ENCODE measurements around the gene ARHGEF25.
"Not testable (repeated sequence)": the region's sequence is repeated elsewhere in the genome, so short reads cannot be mapped to it uniquely, and the experiment has no call there.

Gene ARHGEF25

DNA sequence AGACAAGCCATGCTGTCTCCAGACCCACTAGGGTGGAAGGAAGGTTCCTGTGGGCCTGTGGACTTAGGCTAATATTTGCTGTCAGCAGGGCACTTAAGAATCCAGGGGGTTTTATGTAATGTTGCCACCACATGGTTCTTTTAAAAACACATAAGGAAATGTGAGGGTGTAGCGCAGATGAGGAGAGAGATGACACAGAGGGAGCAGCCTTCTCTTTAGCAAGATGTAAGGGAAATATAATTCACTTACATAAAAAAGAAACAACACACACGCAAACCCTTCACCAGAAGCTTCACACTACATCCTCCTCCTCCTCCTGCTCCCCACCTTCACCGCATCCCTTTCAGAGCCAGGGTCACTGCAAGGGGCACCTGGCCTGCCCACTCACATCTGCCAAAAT lies 25.1 kb upstream of the ARHGEF25 start:
- DNase-seq, result no peak

DNA sequence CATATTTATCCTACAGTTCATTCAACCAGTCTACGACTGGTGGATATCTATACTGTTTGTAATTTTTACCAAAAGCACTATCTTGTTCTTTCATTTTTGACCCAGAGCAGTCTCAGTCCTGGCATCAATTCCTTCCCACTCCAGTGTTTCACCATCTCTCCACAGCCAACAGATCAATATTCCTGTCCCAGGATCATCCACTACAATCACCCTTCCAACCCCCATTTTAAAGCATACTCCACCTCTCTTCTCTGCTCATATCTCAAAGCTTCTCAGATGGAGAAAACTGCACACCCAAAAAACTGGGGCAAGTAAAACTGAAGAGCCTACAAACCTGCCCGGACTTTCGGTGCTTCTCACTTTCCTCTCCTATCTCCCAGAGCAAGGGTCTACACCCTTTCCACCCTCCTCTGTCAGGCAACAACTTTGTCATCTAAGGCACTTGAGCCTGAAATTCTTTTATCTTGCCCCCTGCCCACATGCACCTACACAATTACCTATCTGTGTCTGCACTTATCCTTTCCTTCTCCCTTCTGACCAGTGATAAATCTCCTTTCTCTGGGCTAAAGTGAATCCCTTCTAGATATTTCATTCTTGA lies 24.3 kb upstream of the ARHGEF25 start:
- DNase-seq, result no peak

DNA sequence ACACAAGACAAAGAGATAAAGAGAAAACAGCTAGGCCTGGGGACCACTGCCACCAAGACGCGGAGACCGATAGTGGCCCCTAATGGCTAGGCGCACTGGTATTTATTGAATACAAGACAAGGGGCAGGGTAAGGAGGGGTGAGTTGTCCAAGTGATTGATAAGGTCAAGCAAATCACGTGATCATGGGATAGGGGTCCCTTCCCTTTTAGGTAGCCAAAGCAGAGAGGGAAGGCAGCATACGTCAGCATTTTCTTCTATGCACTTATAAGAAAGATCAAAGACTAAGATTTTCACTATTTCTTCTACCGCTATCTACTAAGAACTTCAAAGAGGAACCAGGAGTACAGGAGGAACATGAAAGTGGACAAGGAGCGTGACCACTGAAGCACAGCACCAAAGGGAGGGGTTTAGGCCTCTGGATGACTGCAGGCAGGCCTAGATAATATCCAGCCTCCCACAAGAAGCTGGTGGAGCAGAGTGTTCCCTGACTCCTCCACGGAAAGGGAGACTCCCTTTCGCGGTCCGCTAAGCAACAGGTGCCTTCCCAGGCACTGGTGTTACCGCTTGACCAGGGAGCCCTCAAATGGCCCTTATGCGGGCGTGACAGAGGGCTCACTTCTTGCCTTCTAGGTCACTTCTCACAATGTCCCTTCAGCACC lies 22.2 kb upstream of the ARHGEF25 start:
- DNase-seq, result not testable (repeated sequence)

DNA sequence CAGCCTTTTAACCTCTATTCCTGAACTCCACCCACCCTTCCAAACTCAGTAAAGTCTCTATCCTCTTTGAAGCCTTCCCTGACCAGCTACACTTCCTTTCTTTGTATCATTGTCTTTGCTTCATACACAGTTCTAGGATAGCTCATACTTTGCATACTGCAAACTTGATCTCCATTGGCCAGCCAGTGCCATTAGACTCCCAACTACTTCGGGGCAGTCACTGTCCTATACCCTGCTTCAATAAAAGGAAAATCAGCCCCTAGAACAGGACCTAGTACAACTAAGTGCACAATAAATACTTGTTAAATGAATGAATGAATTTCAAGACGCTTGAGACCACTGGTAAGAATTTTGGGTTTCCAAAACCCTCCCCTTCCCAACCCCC lies 20.8 kb upstream of the ARHGEF25 start:
- DNase-seq, result no peak

DNA sequence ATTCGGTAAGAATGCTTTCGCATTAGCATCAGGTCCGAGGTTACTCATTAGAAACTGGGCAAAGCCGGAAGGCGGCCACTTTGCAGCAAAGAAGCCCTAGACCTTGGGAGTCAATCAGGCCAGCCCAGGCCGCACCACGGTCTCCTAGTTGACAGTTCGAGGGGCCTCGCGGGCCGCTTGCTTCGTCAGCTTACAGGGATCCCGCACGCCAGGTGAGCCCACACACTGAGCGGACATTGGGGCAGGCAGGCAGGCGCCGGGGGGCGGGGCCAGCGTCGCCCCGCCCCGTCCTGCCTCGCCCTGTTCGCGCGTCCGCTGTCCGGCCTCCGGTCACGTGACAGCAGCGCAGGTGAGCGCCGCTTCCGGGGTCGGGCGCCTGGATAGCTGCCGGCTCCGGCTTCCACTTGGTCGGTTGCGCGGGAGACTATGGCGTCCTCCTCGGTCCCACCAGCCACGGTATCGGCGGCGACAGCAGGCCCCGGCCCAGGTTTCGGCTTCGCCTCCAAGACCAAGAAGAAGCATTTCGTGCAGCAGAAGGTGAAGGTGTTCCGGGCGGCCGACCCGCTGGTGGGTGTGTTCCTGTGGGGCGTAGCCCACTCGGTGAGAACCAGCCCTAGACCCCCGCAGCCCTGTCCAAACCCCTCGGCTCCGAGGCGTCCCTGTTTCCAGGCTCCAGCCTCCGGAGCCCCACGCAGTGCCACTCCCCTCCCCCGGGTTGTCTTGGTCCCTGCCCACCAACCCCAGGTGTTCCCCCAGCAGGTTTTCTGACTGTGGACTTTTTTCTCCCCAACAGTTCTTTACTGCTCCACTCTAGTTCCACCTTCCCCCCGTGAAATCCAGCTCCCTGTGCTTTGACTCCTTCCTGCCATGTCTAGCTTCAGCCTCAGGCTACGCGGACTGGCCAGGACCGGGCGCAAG lies 20.1 kb upstream of the ARHGEF25 start, which contains the start of gene PIP4K2C:
Gene PIP4K2C (plus strand): TSS at position 329 of the 918 bp plus-strand sequence. CDS start 98 bp downstream, at position 427.
- DNase-seq, result peak; percentile 72

DNA sequence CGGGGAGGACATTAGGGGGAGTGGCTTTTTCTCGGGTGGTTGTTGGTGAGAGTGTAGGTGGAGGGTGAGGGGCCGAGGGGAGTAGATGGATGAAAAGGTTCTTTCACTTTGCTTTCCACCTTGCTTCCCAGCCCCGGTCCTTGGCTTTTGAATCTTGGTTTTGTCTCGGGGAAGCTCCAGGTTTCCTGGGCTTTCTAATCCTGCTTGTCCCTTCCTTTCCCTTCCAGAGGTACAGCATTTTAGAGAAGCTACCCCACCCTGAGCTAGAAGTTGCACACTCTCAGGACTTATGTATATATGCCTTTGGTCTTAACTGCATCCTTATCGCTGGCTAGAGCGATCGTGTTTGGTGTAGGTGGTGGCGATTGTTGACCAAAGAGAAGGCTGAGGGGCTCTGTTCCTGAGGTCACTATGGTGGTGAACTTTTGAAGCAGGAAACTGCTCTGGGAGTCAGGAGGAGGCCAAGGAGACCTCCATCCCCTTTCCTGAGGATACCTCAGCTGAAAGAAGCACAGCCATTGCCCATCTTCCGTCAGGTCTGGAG lies 19.4 kb upstream of the ARHGEF25 start:
- no peak for DNase-seq

DNA sequence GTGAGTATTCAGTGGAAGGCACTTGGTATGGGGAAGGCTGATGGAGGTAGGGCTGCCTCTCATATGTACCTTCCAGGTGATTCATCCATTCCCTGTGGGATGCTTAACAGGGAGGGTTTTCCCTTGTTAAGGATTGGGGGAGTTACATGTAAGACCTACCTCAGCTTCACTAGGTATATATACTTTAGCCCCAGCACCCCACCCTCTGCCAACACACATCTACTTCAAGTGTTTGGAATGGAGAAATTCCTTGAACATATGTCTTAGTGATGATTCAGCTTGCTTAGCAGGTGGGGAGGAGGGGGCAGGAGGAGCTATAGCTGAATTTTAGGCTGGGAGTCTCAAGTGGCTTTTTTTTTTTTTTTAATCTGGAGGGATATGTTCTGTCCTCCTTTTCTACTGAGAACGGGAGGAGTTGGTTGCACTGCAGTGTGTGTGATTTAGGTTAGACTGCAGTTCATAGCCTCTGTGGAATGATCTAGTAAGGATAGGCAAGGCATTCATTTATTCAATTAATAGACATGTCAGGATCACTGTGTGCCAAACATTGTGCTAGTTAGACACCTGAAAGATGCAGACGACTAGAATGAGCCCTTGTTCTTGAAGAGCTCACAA lies 18.6 kb upstream of the ARHGEF25 start:
- DNase-seq, result no peak

DNA sequence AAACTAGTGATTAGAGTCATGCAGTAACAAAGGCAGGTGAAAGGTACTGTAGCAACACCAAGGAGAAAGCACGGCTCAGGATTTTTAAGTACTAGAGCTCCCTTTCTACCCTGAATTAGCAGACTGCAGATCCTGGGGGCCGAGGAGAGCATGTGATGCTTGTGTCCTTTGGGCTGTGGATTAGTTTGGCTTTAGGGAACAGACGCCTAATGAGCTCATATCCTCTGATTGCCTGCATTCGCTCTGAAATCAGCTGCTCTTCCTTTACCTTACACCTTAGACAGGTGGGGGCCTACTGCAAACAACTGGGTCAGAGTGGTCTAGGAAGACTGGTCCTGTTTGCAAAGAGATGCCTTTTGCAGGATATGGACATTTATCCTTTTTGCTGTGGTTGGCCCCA lies 18.0 kb upstream of the ARHGEF25 start:
- no peak for DNase-seq

DNA sequence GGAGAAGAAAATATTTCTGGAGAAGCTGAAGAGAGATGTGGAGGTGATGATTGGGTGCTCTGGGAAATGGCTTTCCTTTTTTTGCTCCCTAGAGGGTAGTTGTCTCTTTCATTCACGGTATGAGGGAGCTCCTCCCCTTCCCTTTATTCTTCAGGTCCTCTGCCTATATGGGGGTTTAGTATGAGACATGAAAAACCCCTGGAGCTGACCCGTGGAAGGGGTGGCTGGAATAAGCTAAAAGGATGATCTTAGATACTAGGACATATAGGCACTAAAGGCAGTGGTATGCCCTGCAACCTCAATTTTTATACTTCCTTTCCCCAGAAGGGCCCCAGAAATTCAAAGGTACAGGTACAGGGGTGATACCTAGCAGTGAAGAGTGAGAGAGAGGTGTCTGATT lies 10.8 kb upstream of the ARHGEF25 start:
- DNase-seq, result no peak

DNA sequence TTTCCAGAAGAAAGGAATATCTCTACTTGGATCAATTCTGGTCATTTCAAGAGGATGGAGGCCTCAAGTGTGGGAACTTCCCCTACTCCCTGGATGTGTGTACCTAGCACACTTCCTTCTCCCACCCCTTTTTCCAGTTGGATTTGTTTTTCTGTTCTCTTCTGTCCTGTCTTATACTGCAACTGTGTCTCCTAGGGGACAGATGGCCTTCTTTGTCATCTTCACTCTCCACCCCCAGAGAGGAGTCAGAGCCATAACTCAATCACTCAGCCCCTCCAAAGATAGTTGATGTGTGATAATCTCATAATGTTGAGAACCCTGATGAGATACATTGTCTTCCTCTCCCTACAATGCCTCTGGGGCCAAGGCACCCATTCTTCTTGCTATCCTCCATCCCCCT lies 8.7 kb upstream of the ARHGEF25 start:
- no peak for DNase-seq

DNA sequence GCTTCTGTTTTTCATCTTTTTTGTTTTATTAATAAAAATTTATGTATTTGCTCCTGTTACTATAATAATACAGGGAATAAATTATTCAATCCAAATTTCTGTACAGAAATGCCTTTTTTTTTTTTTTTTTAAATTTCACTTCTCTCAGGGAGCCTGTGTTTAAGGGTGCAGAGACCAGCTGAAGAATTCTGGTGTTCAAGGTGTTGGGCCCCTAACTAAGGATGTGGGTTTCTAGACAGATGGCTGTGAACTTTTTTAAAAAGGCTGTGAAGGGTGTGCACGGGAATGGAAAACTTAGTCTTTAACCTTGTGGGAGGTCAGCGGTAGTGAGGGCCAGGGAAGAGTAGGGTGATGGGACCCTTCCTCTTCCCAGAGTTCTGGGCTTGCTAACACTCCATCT lies 7.9 kb upstream of the ARHGEF25 start:
- DNase-seq, result no peak

DNA sequence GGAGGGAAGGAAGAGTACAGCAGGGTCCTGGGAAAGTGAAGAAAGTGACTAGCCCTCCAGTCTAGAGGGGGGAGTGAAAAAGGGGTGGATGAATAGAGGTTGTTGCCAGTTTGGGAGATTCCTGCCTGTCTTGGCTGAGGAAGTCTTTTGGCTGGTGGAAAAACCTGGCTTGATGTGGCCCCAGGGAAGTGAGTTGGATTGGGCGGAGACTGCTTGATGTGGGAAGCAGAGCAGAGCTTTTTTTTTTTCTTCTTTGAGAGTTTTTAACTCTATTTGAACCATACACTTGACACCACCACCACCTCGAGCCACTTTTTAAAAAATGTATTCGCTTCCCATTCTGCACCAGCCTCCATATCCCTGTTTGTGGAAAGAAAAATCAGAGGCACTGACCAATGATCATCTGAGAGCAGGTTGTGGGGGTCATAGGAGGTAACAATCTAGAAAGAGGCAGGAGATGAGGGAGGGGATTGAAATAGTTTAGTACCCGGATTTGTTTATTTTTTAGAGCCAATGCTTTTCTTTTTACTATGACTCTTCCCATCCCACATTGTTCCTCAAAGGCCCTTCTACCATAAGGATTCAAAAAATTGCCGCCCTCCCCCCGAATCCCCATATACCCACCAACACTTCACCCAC lies 7.3 kb upstream of the ARHGEF25 start:
- no peak for DNase-seq

DNA sequence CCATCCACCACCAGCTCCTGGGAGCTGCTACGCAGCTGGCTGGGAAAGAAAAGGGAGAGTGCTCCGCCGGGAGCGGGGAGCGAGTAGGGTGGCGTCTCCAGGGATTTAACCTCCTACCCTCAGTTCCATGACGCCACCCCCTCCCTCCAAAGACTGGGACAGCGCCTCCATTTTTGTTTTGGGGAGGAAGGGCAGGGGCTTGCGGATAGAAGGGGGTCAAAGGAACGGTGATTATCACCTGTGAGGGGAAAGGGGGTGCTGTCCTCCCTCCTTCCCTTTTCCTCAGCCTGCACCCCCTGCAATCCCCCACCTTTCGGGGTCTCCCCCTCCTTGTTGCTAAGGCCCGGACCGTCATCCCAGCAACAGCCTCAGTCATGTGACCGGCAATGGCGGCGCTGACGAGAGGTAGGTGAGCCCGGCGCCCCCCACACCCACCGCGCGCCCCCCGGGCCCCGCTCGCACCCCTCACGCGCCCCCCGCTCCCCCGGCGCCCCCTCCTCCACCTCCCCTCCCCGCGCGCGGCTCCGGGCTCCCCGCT lies 6.7 kb upstream of the ARHGEF25 start, which contains the start of gene DTX3:
Gene DTX3 (plus strand): TSS at position 371 of the 538 bp plus-strand sequence. CDS start 1,694 bp downstream, outside the sequence.
- peak; percentile 39 for DNase-seq

DNA sequence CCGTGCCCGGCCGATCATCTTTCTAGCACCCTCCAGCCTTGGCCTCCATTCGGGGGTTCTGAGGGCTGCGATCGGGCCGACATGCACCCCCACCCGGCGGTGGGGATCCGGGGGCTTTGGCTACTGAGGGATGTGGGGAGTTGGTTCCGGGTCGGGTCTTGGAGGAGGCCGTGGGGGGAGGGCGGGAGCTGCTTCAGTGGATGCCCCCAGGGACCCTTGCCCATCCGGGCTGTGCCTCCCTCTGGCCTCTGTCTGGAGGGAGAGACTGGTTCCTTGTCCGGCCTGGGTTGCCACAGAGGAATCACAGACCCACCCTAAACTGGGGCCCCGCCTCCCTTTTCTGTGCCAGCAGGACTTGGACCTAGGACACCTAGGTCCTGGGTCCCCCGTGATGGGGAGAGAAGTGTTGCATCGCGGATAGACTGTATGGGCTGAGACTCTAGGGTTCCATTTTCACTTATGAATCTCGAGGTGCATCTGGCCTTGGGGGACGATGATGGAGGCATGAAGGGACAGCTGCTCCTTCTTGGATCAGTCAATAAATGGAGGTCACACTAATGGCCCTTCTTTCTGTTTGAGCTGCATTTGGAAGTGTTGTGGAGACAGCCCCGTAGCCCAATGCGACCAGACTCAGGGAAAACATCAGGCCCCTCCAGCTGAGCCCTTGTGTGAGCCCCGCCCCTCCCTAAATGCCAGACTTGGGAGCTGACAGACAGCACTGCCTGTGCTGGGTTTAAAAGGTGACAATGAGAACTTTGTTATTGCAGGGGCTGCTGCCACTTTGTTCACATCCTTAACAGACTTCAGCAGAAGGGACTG lies 6.0 kb upstream of the ARHGEF25 start:
- DNase-seq, result no peak

DNA sequence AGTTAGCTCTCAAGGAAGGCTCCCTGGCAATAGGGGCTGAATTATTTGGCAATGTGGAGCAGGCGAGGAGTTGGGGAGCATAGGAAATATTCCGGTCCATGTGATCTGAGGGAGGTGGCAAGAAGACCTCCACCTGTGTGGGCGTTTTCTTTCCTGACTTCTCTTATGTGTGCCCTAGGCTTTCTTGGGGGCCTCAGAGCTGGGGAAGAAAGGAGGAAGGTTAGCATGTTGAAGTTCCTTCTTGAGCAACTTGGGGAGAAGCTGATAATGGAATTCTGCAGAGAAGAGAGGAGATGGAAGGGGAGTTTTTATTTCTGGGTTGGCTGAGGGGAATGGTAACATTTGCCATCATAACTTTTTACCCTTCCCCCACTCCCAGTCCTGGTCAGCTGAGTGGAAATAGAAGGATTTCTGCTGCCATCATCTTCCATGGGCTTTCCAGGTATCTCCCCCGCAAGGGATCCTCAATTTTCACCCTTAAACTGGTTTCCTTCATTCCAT lies 5.4 kb upstream of the ARHGEF25 start:
- no peak for DNase-seq

DNA sequence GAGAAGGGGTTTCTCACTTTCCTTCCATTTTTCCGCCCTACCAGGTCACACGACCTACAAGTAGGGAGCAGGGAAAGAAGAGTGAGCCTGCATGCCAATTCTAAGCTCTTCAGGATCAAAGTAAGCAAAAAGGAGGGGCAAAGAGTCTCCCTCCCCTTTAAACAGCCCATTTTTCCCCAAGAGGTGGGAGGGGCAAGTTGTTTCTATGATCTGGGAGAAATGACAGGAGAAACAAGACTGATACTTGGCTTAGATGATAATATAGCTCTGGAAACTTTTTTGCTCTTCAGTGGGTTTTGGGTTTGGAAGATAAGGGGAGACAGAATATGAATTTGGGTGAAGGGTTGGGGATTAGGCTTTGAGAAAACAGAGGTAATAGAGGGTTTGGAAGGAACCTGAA lies 4.8 kb upstream of the ARHGEF25 start:
- no peak for DNase-seq

DNA sequence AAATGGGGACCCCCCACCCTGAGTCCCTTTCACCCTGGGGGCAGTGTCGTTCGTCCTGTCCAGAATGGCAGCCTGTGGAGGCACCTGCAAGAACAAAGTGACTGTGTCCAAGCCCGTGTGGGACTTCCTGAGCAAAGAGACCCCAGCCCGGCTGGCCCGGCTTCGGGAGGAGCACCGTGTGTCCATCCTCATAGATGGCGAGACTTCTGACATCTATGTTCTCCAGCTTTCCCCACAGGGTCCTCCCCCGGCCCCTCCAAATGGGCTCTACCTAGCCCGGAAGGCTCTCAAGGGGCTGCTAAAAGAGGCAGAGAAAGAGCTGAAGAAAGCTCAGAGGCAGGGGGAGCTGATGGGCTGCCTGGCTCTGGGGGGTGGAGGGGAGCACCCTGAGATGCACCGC lies 4.4 kb upstream of the ARHGEF25 start:
- no peak for DNase-seq

DNA sequence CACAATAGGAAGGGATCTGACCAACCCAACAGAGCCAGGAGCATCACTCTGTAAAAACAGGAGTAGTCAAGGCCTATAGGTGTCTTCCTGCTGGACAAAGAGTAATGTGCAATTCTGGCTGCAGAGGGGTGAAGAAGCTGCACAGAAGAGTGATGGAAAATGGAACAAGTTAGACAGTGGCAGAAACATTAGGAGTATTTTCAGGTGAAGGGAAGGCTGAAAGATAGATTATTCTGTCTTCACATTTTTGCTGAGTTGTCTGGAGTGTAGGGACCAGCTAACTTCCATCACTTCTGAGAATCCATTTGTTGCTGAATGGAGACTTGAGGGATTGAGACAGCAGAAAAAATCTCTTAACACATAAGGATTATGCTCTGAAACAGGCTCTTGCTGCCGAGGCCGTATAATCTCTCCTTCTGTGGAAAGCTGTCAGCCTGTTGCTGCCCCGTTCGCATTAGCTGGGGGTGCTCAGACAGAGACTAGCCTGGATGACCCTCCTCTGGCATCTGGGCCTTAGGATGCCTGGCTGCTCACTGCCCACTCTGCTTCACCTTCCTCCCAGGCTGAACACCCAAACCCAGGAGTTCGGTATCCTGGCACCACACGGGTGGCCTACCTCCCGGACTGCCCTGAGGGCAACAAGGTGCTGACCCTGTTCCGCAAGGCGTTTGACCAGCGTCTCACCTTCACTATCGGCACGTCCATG lies 3.1 kb upstream of the ARHGEF25 start:
- DNase-seq, result no peak

DNA sequence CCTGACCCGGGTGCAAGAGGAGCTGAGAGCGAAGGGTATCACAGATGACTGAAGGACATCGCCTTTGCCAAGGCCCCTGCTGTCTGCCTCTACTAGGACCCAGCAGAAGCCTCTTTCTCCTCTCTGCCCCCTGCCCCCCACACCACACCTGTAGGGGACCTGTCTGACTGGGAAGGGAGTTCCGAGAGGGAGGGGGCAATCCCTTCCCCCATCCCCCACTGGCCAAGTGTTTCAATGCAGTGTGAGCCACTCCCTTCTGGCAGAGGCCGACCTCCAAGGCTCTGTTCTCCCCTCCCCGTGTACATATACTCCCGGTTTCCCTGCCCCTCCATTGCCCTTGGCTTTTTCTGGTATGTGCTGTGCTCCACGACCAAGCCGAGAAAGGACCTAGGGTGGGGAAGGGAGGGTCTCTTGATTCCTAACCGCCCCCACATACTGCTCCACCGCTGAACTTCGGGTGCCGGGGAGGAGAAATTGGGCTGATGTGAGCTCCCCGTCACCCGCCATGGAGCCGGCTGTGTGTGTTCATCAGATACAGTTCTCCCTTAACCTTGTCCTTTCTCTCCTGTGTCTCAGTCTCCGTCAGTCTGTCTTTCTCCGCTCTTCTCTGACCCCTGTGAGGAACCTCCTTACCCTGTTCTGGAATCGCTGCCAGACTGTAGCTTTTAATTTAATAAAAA lies 2.0 kb upstream of the ARHGEF25 start:
- DNase-seq, result no peak

All from activated CD8-positive, alpha-beta memory T cell treated with anti-CD3 and anti-CD28 coated beads, Interleukin-2, amount 50 U/mL, for 4 hours (primary cell).